HTR-8/SVneo (cell line): ENCODE measurements around the gene TMEM151A.
A peak's percentile ranks its signal among the peaks of the same experiment; 100 is the strongest.
"Not testable (repeated sequence)": the region's sequence is repeated elsewhere in the genome, so short reads cannot be mapped to it uniquely, and the experiment has no call there.

Source experiments
- DNase-seq: peaks from one replicate; pipeline ENCODE4 v3.0.0; 2011; ENCODE audit warnings: low spot score, mixed read lengths; ENCODE audit not compliant: insufficient read length
- FAIRE-seq: peaks from 2 replicates; lab custom pipeline; 2011; peaks lifted over from hg19 to GRCh38; lab: Jason Lieb, UNC

The TMEM151A gene

DNA sequence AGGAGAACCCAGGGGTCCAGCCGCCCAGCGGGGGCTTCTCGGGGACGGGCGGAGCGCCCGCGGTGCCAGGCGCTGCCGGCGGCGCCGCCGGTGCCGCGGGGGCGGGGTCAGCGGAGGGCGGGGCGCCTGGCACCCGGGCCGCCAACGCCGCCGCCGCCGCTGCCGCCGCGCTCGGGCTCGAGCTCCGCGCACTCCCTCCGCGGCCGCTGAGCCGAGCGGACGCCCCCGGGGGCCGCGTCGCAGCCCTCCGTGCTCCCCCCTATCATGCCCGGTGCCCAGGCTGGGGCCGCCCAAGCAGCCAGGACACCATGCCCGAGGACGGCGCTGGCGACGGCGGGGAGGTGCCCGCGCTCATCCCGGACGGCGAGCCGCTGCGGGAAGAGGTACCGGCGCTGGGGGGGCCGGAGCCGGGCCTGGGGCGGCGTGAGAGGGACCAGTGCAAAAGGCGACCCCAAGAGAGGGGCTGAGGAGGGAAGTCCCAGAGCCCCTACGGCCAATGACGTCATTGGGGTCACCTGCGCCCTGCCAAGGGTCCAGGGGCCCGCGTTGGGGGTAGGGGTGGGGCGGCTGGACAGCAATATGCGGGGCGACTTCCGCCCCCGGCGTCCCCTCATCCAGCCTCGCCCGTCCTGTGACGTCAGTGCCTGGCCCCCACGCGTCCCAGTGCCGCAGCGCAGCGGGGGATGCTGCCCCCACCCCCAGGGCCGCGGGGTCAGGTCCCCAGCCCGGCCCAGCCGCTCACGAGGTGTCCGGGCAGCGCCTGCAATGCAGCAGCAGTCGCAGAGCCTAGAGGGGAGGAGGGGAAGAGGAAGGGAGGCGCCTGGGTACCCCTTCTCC is at the start of gene TMEM151A:
TSS of gene TMEM151A (plus strand) at position 189 of the 837 bp plus-strand sequence. CDS start at position 309, 120 bp downstream.
- DNase-seq (no peak), FAIRE-seq (peak; percentile 89)

- FAIRE-seq (peak; percentile 89), DNase-seq (no peak)
These were observed 49.5 kb upstream of the TMEM151A start for GRCh38 chr11:66242095-66242765.

DNA sequence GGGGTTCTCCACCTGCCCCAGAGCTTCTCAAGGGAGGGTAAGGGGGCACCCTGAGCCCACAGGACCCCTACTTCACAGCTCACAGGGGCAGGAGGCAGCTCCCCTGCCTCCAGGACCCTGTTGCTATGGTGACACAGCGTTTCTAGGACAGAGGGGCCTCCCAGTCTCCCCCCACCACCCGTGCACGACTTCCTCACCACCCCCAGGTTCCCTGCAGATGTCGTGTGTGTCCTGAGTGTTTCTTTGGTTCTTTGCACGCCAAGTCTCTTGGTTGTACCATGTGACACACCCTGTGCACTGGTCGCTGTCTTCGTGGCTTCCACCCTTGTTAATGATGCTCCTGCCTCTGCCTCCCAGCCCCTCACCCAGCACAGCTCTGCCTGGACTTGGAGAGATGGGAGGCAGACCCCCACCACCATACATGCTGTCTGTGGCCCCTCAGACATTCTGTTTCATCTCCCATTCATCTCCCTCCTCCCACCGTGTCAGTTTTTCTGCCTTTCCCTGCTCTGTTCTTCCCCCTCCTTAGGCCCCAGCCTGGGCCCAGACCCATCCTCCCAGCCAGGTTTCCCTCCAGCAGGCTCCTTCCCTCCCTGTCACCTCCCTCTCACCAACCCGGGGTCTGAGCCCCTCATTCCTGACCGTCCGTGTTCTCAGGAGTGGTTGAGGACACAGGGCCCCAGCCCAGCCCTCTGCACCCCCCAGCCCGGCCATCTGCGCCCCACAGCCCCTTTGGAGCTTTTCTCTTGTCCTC is 47.7 kb upstream of the TMEM151A start:
- DNase-seq (no peak), FAIRE-seq (peak; percentile 77)

DNA sequence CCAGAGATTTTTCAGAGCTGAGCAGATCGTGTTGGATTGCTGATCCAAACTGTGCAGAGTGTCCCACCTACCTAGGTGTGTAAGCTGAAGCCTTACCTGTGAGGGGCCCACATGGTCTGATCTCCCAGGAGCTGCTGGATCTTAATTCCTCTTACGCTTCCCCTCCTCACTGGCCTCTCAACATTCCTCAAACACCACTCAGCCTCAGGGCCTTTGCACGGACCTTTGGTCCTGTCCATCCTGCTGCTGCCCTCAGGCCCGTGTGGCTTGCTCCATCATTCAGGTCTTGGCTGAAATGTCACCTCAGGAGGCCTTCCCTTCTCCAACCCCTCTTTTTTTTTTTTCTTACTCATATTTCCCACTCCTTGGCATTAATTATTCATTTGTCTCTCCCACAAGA is 44.4 kb upstream of the TMEM151A start:
- DNase-seq (no peak), FAIRE-seq (no peak)

DNA sequence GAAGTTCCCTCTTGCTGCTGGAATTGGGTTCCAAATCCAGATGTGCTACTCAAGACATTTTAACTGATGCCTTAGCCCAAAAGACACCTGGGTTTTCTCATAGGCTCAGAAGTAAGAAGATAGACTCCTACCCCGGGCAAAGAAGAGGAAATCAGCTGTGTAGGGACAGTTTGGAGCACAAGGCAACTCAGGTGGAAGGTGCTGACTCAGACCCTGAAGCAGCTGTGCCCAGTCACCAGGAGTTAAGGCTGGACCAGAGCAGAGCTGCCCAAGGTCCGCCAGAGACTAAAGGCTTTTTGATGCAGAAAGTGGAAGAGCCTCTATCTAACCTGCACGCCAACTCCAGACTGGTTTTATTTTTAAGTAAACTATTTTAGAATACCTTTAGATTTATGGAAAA is 43.9 kb upstream of the TMEM151A start:
- DNase-seq = no peak

DNA sequence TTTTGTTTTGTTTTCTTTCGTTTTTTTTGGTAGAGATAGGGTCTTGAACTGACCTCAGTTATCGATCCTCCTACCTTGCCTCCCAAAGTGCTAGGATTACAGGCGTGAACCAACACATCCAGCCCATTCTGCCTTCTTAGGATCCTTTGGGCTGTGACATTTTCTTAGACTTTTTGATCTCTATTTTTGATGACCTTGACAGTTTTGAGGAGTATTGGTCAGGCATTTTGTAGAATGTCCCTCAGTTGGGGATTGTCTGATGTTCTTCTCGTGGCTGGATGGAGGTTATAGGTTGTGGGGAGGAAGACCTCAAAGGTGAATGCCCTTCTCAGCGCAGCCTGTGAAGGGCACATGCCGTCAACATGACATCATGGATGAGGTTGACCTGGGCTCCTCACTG is 42.8 kb upstream of the TMEM151A start:
- FAIRE-seq (peak; percentile 86), DNase-seq (no peak)

More for the DNA sequence above, 43.9 kb upstream of the TMEM151A start:
- no peak for FAIRE-seq

- FAIRE-seq (peak; percentile 91), DNase-seq (no peak)
These were observed 39.9 kb upstream of the TMEM151A start for GRCh38 chr11:66251809-66252208.

DNA sequence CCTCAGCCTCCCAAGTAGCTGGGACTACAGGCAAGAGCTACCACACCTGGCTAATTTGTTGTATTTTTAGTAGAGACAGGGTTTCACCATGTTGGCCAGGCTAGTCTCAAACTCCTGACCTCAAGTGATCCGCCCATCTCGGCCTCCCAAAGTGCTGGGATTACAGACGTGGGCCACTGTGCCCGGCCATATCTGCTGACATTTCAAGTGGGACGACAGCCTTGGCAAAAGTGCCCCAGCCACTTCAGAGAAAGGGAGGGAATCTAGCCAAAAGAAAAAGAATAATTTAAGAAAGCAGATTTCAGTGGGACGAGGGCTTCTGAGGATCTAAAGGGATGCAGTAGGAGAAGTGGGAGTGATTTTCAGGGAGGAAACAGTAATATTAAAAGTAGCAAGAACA is 38.6 kb upstream of the TMEM151A start:
- DNase-seq, FAIRE-seq: not testable (repeated sequence)

DNA sequence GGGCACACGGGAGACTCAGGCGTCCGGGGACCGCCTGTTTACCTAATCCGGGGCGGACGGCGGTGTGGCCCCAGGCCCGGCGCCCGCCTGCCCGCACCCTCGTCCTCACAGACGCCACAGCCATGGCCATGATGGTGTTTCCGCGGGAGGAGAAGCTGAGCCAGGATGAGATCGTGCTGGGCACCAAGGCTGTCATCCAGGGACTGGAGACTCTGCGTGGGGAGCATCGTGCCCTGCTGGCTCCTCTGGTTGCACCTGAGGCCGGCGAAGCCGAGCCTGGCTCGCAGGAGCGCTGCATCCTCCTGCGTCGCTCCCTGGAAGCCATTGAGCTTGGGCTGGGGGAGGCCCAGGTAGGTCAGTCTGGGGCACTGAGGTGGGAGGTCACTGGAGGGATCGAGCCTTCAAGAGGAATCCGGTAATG is 33.2 kb upstream of the TMEM151A start:
- DNase-seq = no peak

GRCh38 chr11:66259225-66259624 is 32.5 kb upstream of the TMEM151A start:
- FAIRE-seq = no peak

More for the DNA sequence above, 33.2 kb upstream of the TMEM151A start:
- no peak for FAIRE-seq

DNA sequence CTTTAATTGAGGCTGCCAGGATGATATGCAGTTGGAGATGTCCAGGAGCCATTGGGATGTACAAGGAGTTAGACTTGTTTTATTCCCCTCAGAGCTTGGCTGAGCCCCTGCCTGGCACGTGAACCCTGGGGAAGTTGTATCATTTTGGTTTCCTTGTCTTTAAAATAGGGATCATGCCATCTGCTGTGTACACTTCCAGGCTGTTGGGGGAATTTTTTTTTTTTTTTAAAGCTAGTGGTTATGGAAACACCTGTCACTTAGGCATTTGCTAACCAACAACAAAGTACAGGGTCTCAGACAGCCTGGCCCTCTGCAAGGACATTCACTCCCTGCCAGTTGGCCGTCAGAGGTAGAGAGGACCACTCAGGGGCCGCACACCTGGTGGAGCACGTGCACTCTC is 31.7 kb upstream of the TMEM151A start:
- DNase-seq (no peak), FAIRE-seq (no peak)

More at GRCh38 chr11:66259225-66259624, 32.5 kb upstream of the TMEM151A start:
- no peak for DNase-seq

DNA sequence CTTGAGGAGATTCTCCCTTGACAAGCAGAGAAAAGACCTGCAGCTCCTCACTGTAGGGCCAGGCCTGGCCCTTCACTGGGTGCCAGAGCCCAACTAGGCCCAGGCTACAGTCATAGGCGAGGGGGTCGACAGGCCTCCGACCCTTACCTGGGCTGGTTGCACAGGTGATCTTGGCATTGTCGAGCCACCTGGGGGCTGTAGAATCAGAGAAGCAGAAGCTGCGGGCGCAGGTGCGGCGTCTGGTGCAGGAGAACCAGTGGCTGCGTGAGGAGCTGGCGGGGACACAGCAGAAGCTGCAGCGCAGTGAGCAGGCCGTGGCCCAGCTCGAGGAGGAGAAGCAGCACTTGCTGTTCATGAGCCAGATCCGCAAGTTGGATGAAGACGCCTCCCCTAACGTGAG is 30.1 kb upstream of the TMEM151A start:
- no peak for DNase-seq
- FAIRE-seq = no peak

- DNase-seq (no peak), FAIRE-seq (peak; percentile 54)
These were observed 29.5 kb upstream of the TMEM151A start for GRCh38 chr11:66262191-66262590.

DNA sequence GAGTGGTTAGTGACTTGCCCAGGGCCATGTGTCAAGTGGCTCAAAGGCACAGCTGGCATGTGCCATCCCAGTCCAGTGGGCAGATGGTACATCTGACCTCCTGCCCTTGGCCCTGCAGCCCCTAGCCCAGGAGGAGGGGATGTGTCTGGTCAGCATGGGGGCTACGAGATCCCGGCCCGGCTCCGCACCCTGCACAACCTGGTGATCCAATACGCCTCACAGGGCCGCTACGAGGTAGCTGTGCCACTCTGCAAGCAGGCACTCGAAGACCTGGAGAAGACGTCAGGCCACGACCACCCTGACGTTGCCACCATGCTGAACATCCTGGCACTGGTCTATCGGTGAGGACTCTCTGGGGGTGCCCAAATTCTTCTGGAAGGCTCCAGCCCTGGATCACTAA is 29.0 kb upstream of the TMEM151A start:
- DNase-seq (no peak), FAIRE-seq (peak; percentile 81)

GRCh38 chr11:66263231-66263630 is 28.5 kb upstream of the TMEM151A start:
- no peak for DNase-seq
- no peak for FAIRE-seq

- FAIRE-seq (peak; percentile 58), DNase-seq (no peak)
These were observed 27.9 kb upstream of the TMEM151A start for GRCh38 chr11:66263785-66264184.

GRCh38 chr11:66264383-66264782 is 27.3 kb upstream of the TMEM151A start:
- DNase-seq = no peak

GRCh38 chr11:66264914-66265313 is 26.8 kb upstream of the TMEM151A start:
- FAIRE-seq = peak; percentile 89
- no peak for DNase-seq

More at GRCh38 chr11:66264383-66264782, 27.3 kb upstream of the TMEM151A start:
- peak; percentile 55 for FAIRE-seq

DNA sequence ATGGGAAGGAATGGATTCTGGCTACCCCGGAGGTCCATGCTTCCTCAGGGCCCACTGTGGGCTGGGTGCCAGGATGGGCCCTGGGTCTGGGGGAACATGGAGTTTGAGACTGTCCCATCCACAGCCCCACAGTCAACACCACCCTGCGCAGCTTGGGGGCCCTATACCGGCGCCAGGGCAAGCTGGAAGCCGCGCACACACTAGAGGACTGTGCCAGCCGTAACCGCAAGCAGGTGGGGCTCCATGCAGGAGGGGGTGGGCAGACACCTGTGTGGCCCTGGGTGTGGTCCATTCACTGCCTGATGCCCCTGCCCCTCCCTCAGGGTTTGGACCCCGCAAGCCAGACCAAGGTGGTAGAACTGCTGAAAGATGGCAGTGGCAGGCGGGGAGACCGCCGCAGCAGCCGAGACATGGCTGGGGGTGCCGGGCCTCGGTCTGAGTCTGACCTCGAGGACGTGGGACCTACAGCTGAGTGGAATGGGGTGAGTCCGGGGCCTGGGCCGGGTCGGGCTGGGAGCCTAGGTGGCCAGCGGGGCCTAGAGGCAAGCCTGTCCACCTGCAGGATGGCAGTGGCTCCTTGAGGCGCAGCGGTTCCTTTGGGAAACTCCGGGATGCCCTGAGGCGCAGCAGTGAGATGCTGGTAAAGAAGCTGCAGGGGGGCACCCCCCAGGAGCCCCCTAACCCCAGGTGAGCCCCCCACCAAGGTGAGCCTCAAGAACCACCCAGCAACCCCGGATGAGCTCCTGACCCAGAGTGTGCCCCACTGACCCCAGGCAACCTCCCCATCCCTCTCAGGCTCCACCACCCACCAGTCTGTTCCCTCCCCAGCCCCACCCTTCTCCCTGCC is 25.9 kb upstream of the TMEM151A start:
- FAIRE-seq = peak; percentile 52

More for the DNA sequence above, 25.9 kb upstream of the TMEM151A start:
- no peak for DNase-seq
